ENCODE results near the gene C2CD2. TPM values are rescaled to one million over a fixed set of nuclear protein-coding genes. Genes with fewer than 3 reads are reported as not detected.

The C2CD2 gene
- 9.9 TPM for polyA plus RNA-seq (2013, experiment 1 of 2)
- polyA plus RNA-seq (2013, experiment 2 of 2) = 10.7 TPM

DNA sequence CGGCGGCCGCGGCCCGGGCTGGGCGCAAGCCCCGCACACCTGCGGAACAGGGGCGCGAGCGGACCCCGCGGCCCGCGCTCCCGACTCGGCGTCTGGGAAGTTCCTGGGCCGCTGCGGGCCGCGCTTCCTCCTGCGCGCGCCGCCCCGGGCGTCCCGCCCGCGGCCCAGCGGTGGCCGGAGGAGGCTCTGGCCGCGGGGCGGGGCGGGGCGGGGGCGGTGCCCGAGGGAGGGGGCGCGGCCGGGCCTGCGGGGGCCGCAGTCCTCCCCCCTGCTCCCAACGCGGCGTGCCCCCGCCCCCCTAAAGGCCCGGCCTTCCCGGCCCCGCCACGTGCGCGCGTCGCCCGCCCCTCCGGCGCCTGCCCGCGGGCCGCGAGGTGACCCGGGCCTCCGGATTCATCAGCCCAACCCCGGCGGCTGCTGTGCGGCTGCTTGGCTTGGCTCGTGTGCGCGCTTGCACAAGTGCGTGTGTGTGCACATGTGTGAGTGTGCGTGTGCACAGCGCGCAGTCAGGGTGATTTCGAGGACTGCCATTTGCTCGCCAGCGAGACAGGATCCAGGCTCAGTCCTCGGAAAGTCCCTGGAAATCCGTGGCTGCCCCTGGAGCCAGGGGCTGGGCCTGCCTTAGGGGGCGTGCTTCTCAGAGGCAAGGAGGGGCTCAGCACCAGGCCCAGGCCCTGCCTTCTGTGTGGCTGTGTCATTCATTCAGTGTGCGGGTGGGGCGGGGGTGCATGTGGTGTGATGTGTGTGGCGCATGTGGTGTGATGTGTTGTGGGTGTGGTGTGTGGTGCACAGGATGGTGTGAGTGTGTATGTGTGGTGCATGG lies at the start of gene C2CD2:
C2CD2 (minus strand) TSS at position 188 of the 823 bp plus-strand sequence. CDS start 370 bp downstream, outside the sequence.
- Histone ChIP-seq H2AFZ (ENCODE audit: low read length) (peak within 1 kb of the TSS; percentile 93), H2BK5ac (ENCODE audit: low read length) (peak within 1 kb of the TSS; percentile 42), H4K8ac (ENCODE audit: low read depth, low read length) (peak within 1 kb of the TSS; percentile 98), H2BK120ac (ENCODE audit: low read depth, low read length) (peak within 1 kb of the TSS; percentile 61), H3K27ac (replicated peaks; ENCODE audit: low read length) (peak within 1 kb of the TSS; percentile 46), H2BK15ac (ENCODE audit: low read length) (peak within 1 kb of the TSS; percentile 90), H3K18ac (ENCODE audit: low read length) (peak within 1 kb of the TSS; percentile 96), H4K91ac (ENCODE audit: low read depth, low read length, poor library complexity) (peak within 1 kb of the TSS; percentile 93), H2BK12ac (ENCODE audit: low read length) (peak within 1 kb of the TSS; percentile 87), H2AK5ac (ENCODE audit: low read depth, low read length) (peak within 1 kb of the TSS; percentile 60), H3K79me1 (ENCODE audit: low read depth, low read length) (peaks cover 8% of the 10 kb centered on the region), H3K4me2 (ENCODE audit: insufficient read depth, low read length, poor library complexity, severe bottlenecking) (peak within 1 kb of the TSS; percentile 91), H3K9ac (ENCODE audit: low read depth, low read length, poor library complexity) (peak within 1 kb of the TSS; percentile 94), H3K9me3 (replicated peaks in 1 of 2; ENCODE audit: control insufficient read depth in 2 of 2, insufficient read depth in 1 of 2, low read depth in 1 of 2, low read length in 2 of 2) (peaks cover 0 to 8% of the 10 kb centered on the region in 2 donors), H3K4ac (ENCODE audit: low read length) (no peak within 1 kb of the TSS), H3K27me3 (ENCODE audit: control insufficient read depth in 3 of 3, insufficient read depth in 3 of 3, low read depth in 1 of 3, low read length in 3 of 3) (peaks cover 0 to 21% (median 2%) of the 10 kb centered on the region in 3 experiments), H3K4me1 (ENCODE audit: control insufficient read depth in 2 of 2, insufficient read depth in 1 of 2, low read depth in 1 of 2, low read length in 2 of 2) (peaks cover 9 to 25% of the 10 kb centered on the region in 2 donors), H3K4me3 (ENCODE audit: low read length in 2 of 2) (peak within 1 kb of the TSS; percentile 60 to 87), H3K14ac (ENCODE audit: low read length) (peak within 1 kb of the TSS; percentile 97), H3K23ac (ENCODE audit: low read depth, low read length, poor library complexity) (peak within 1 kb of the TSS; percentile 99), H3K36me3 (replicated peaks in 1 of 2; ENCODE audit: control insufficient read depth in 2 of 2, insufficient read depth in 2 of 2, low read length in 2 of 2) (no peaks in the 10 kb centered on the region)
- peak; percentile 42 for DNase-seq (ENCODE audit: low spot score)
- WGBS, 2 donors (ENCODE audit: extremely low coverage in 2 of 2, insufficient read length in 2 of 2, insufficient replicate concordance in 1 of 2) = no CpG with 5 or more reads among the region's 85 CpGs

DNA sequence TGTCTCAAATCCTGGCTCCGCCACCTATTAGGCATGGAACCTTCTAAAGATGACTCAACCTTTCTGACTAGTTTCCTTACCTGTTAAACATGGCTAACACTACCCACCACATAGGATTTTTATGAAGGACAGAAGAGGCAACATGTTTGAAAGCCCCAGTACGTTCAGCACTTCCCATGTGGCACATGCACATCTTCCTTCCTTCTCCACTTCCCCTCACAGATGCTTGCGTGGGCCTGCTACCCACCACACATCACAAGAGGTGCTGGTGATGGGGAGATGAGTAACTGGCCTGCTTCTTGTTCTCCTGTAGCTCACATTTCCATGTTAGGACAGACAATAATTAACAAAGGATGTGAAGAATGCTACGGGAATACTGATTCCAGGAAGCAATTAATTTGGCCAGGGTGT lies 49.2 kb upstream of the C2CD2 start:
- H3K4me1 ChIP-seq (ENCODE audit: control insufficient read depth in 2 of 2, insufficient read depth in 1 of 2, low read depth in 1 of 2, low read length in 2 of 2) = no peaks in the 10 kb centered on the region
- no peak overlapping the region for H4K8ac ChIP-seq (ENCODE audit: low read depth, low read length)
- no peak overlapping the region for H3K4me2 ChIP-seq (ENCODE audit: insufficient read depth, low read length, poor library complexity, severe bottlenecking)
- WGBS, 2 donors (ENCODE audit: extremely low coverage in 2 of 2, insufficient read length in 2 of 2, insufficient replicate concordance in 1 of 2) = no CpG with 5 or more reads among the region's 4 CpGs
- H4K91ac ChIP-seq (ENCODE audit: low read depth, low read length, poor library complexity) = no peak overlapping the region
- no peak overlapping the region for H3K14ac ChIP-seq (ENCODE audit: low read length)
- no peak overlapping the region for H2AFZ ChIP-seq (ENCODE audit: low read length)
- peaks cover 2% of the 10 kb centered on the region for H3K79me1 ChIP-seq (ENCODE audit: low read depth, low read length)
- no peak overlapping the region for H3K27ac ChIP-seq (replicated peaks; ENCODE audit: low read length)
- peaks cover 12 to 76% of the 10 kb centered on the region in 2 donors for H3K36me3 ChIP-seq (replicated peaks in 1 of 2; ENCODE audit: control insufficient read depth in 2 of 2, insufficient read depth in 2 of 2, low read length in 2 of 2)
- H3K18ac ChIP-seq (ENCODE audit: low read length) = no peak overlapping the region
- H2BK15ac ChIP-seq (ENCODE audit: low read length) = no peak overlapping the region
- H3K9me3 ChIP-seq (replicated peaks in 1 of 2; ENCODE audit: control insufficient read depth in 2 of 2, insufficient read depth in 1 of 2, low read depth in 1 of 2, low read length in 2 of 2) = peaks cover 0 to 3% of the 10 kb centered on the region in 2 donors
- no peaks in the 10 kb centered on the region for H3K27me3 ChIP-seq (ENCODE audit: control insufficient read depth in 3 of 3, insufficient read depth in 3 of 3, low read depth in 1 of 3, low read length in 3 of 3)
- no peak overlapping the region for H3K4me3 ChIP-seq (ENCODE audit: low read length in 2 of 2)
- no peak overlapping the region for H3K9ac ChIP-seq (ENCODE audit: low read depth, low read length, poor library complexity)
- no peak overlapping the region for H2AK5ac ChIP-seq (ENCODE audit: low read depth, low read length)
- no peak overlapping the region for H3K4ac ChIP-seq (ENCODE audit: low read length)
- no peak overlapping the region for H2BK5ac ChIP-seq (ENCODE audit: low read length)
- no peak for DNase-seq (ENCODE audit: low spot score)
- no peak overlapping the region for H3K23ac ChIP-seq (ENCODE audit: low read depth, low read length, poor library complexity)
- H2BK120ac ChIP-seq (ENCODE audit: low read depth, low read length) = no peak overlapping the region
- no peak overlapping the region for H2BK12ac ChIP-seq (ENCODE audit: low read length)

DNA sequence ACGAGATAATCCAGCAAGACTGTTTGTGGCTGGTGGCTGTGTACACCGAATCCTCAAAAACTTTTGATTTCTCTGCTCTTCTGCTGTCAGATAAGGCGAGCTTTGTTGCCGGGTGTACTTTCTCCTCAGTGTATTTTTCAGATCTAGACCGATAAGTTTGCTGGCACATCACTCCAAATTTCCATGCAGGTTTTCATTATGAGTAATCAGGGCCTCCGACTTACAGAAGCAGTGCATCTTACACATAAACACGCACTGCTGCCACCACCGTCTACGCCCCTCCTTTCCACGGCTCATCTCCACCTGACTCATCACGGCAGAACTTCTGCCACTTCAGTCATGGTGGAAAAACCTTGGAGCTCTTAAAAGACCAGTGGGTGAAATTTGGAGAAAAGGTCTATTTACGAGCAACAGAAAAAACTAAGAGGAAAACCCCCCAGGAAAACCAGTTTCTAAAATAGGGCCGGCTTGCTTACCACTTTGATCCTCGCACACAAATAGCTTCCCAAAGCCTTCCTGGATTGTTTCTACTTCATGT lies 48.7 kb upstream of the C2CD2 start:
- H3K14ac ChIP-seq (ENCODE audit: low read length) = no peak overlapping the region
- WGBS, 2 donors (ENCODE audit: extremely low coverage in 2 of 2, insufficient read length in 2 of 2, insufficient replicate concordance in 1 of 2) = no CpG with 5 or more reads among the region's 14 CpGs
- no peak overlapping the region for H2BK12ac ChIP-seq (ENCODE audit: low read length)
- no peak overlapping the region for H3K4me2 ChIP-seq (ENCODE audit: insufficient read depth, low read length, poor library complexity, severe bottlenecking)
- DNase-seq (ENCODE audit: low spot score) = no peak
- H3K4me3 ChIP-seq (ENCODE audit: low read length in 2 of 2) = no peak overlapping the region
- H4K91ac ChIP-seq (ENCODE audit: low read depth, low read length, poor library complexity) = no peak overlapping the region
- H3K9me3 ChIP-seq (replicated peaks in 1 of 2; ENCODE audit: control insufficient read depth in 2 of 2, insufficient read depth in 1 of 2, low read depth in 1 of 2, low read length in 2 of 2) = peaks cover 0 to 8% of the 10 kb centered on the region in 2 donors
- H3K18ac ChIP-seq (ENCODE audit: low read length) = no peak overlapping the region
- no peak overlapping the region for H3K27ac ChIP-seq (replicated peaks; ENCODE audit: low read length)
- H3K9ac ChIP-seq (ENCODE audit: low read depth, low read length, poor library complexity) = no peak overlapping the region
- H2AK5ac ChIP-seq (ENCODE audit: low read depth, low read length) = no peak overlapping the region
- H3K23ac ChIP-seq (ENCODE audit: low read depth, low read length, poor library complexity) = no peak overlapping the region
- H4K8ac ChIP-seq (ENCODE audit: low read depth, low read length) = no peak overlapping the region
- H3K79me1 ChIP-seq (ENCODE audit: low read depth, low read length) = peaks cover 2% of the 10 kb centered on the region
- H2BK5ac ChIP-seq (ENCODE audit: low read length) = no peak overlapping the region
- no peaks in the 10 kb centered on the region for H3K27me3 ChIP-seq (ENCODE audit: control insufficient read depth in 3 of 3, insufficient read depth in 3 of 3, low read depth in 1 of 3, low read length in 3 of 3)
- no peak overlapping the region for H2BK15ac ChIP-seq (ENCODE audit: low read length)
- H3K36me3 ChIP-seq (replicated peaks in 1 of 2; ENCODE audit: control insufficient read depth in 2 of 2, insufficient read depth in 2 of 2, low read length in 2 of 2) = peaks cover 12 to 76% of the 10 kb centered on the region in 2 donors
- H2BK120ac ChIP-seq (ENCODE audit: low read depth, low read length) = no peak overlapping the region
- H3K4me1 ChIP-seq (ENCODE audit: control insufficient read depth in 2 of 2, insufficient read depth in 1 of 2, low read depth in 1 of 2, low read length in 2 of 2) = no peaks in the 10 kb centered on the region
- no peak overlapping the region for H2AFZ ChIP-seq (ENCODE audit: low read length)
- no peak overlapping the region for H3K4ac ChIP-seq (ENCODE audit: low read length)

DNA sequence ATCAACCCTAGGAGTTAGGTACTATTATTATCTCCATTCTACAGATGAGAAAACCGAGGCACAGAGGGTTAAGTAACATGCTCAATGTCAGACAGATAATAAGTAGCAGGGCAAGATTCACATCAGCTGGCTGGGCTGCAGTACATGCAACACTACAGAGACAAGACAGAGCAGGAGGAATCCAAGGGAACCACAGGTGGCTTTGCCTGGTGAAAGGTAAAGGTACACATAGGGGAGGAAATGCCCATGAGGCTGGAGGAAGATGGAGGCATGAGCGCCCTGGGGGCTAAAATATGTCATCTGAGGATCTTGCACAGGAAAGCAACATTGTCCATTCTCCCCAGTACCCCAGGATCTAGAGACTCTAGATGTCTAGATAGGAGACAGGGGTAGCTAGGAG lies 48.0 kb upstream of the C2CD2 start:
- no peak overlapping the region for H3K27ac ChIP-seq (replicated peaks; ENCODE audit: low read length)

More for the DNA sequence above, 48.0 kb upstream of the C2CD2 start:
- H3K23ac ChIP-seq (ENCODE audit: low read depth, low read length, poor library complexity) = no peak overlapping the region
- no peak overlapping the region for H3K4ac ChIP-seq (ENCODE audit: low read length)
- H2BK120ac ChIP-seq (ENCODE audit: low read depth, low read length) = no peak overlapping the region
- H2BK15ac ChIP-seq (ENCODE audit: low read length) = no peak overlapping the region
- H3K9me3 ChIP-seq (replicated peaks in 1 of 2; ENCODE audit: control insufficient read depth in 2 of 2, insufficient read depth in 1 of 2, low read depth in 1 of 2, low read length in 2 of 2) = peaks cover under 1 to 14% of the 10 kb centered on the region in 2 donors
- H3K36me3 ChIP-seq (replicated peaks in 1 of 2; ENCODE audit: control insufficient read depth in 2 of 2, insufficient read depth in 2 of 2, low read length in 2 of 2) = peaks cover 13 to 76% of the 10 kb centered on the region in 2 donors
- H3K18ac ChIP-seq (ENCODE audit: low read length) = no peak overlapping the region
- peaks cover 2% of the 10 kb centered on the region for H3K79me1 ChIP-seq (ENCODE audit: low read depth, low read length)
- no peak overlapping the region for H3K4me2 ChIP-seq (ENCODE audit: insufficient read depth, low read length, poor library complexity, severe bottlenecking)
- no peak overlapping the region for H4K8ac ChIP-seq (ENCODE audit: low read depth, low read length)
- H3K4me1 ChIP-seq (ENCODE audit: control insufficient read depth in 2 of 2, insufficient read depth in 1 of 2, low read depth in 1 of 2, low read length in 2 of 2) = no peaks in the 10 kb centered on the region
- no CpG with 5 or more reads among the region's 2 CpGs for WGBS, 2 donors (ENCODE audit: extremely low coverage in 2 of 2, insufficient read length in 2 of 2, insufficient replicate concordance in 1 of 2)
- no peak for DNase-seq (ENCODE audit: low spot score)
- no peak overlapping the region for H2AK5ac ChIP-seq (ENCODE audit: low read depth, low read length)
- no peak overlapping the region for H2AFZ ChIP-seq (ENCODE audit: low read length)
- no peaks in the 10 kb centered on the region for H3K27me3 ChIP-seq (ENCODE audit: control insufficient read depth in 3 of 3, insufficient read depth in 3 of 3, low read depth in 1 of 3, low read length in 3 of 3)
- no peak overlapping the region for H2BK5ac ChIP-seq (ENCODE audit: low read length)
- no peak overlapping the region for H3K9ac ChIP-seq (ENCODE audit: low read depth, low read length, poor library complexity)
- H3K14ac ChIP-seq (ENCODE audit: low read length) = no peak overlapping the region
- no peak overlapping the region for H4K91ac ChIP-seq (ENCODE audit: low read depth, low read length, poor library complexity)
- H3K4me3 ChIP-seq (ENCODE audit: low read length in 2 of 2) = no peak overlapping the region
- no peak overlapping the region for H2BK12ac ChIP-seq (ENCODE audit: low read length)

All from neuronal stem cell (in vitro differentiated cells).